OCI-LY7 (cell line): ENCODE results near the gene PNPT1. TPM values are rescaled to one million over a fixed set of nuclear protein-coding genes. Genes with fewer than 3 reads are reported as not detected.

Experiments used
- BruUV-seq: library from RNA; stranded (reverse); fragments of 400-500 nt; replicated peaks from 2 replicates; lab custom pipeline; 2021; lab: Mats Ljungman, UMichigan
- CTCF ChIA-PET: fragments of 300-600 bp; sonication (Branson Sonifier 250); formaldehyde crosslinking; loops from one replicate; lab custom pipeline; 2022; ENCODE audit warnings: antibody characterized with exemption; ENCODE audit not compliant: unreplicated experiment; lab: Charles Lee
- POLR2A ChIA-PET: fragments of 300-600 bp; sonication (Branson Sonifier 250); formaldehyde crosslinking; loops from one replicate; lab custom pipeline; 2022; ENCODE audit warnings: antibody characterized with exemption; lab: Charles Lee
- DNase-seq: peaks from one replicate; pipeline ENCODE4 v3.0.0-alpha.2; 2015; ENCODE audit warnings: low spot score
- H2AFZ ChIP-seq: fragments of 200-600 bp; sonication (generic), shearing (Covaris generic); 2 replicates; pipeline ENCODE4 v1.6.1; 2014; ENCODE audit warnings: mild to moderate bottlenecking, antibody characterized with exemption, low read length, moderate library complexity
- H3K27ac ChIP-seq: fragments of 200-600 bp; sonication (generic); 2 replicates; pipeline ENCODE4 v1.5.1; 2014; ENCODE audit warnings: mixed run types, low read depth, mild to moderate bottlenecking, moderate library complexity, low read length, inconsistent platforms; ENCODE audit not compliant: poor library complexity, severe bottlenecking
- H3K36me3 ChIP-seq: fragments of 200-600 bp; sonication (generic); 2 replicates; pipeline ENCODE4 v1.6.1; 2014; ENCODE audit warnings: mild to moderate bottlenecking, antibody characterized with exemption, low read length, moderate library complexity, mixed read lengths; ENCODE audit not compliant: insufficient read depth
- H3K4me1 ChIP-seq: fragments of 200-600 bp; sonication (generic); 2 replicates; pipeline ENCODE4 v1.5.1; 2014; ENCODE audit warnings: mild to moderate bottlenecking, low read length; ENCODE audit not compliant: insufficient read depth, poor library complexity, severe bottlenecking
- H3K4me2 ChIP-seq: fragments of 200-600 bp; sonication (generic); 2 replicates; pipeline ENCODE4 v1.6.1; 2014; ENCODE audit warnings: mild to moderate bottlenecking, low read length
- H3K4me3 ChIP-seq: fragments of 200-600 bp; sonication (generic); 2 replicates; pipeline ENCODE4 v1.5.1; 2014; ENCODE audit warnings: mild to moderate bottlenecking, low read depth, low read length; ENCODE audit not compliant: poor library complexity, severe bottlenecking
- H3K79me2 ChIP-seq: fragments of 200-600 bp; sonication (generic); 2 replicates; pipeline ENCODE4 v1.6.1; 2016; ENCODE audit warnings: low read depth, mild to moderate bottlenecking, low read length, moderate library complexity, mixed read lengths; ENCODE audit not compliant: insufficient read depth
- H3K9me2 ChIP-seq: fragments of 200-600 bp; sonication (generic); 2 replicates; pipeline ENCODE4 v1.6.1; 2016; ENCODE audit warnings: mild to moderate bottlenecking, low read length, mixed read lengths; ENCODE audit not compliant: insufficient read depth
- H3K9me3 ChIP-seq: fragments of 200-600 bp; sonication (generic); 2 replicates; pipeline ENCODE4 v1.6.1; 2014; ENCODE audit warnings: mild to moderate bottlenecking, mixed run types, low read length, mixed read lengths
- H4K20me1 ChIP-seq: fragments of 200-600 bp; sonication (generic); 2 replicates; pipeline ENCODE4 v1.6.1; 2014; ENCODE audit warnings: mild to moderate bottlenecking, antibody characterized with exemption, low read length, moderate library complexity, mixed read lengths; ENCODE audit not compliant: insufficient read depth
- CTCF ChIP-seq: fragments of 200-600 bp; sonication (generic); conservative IDR thresholded peaks from 2 replicates; pipeline ENCODE4 v1.5.1; 2014; ENCODE audit warnings: mild to moderate bottlenecking, antibody characterized with exemption, low read length, moderate library complexity, mixed read lengths
- EZH2phosphoT487 ChIP-seq: fragments of 200-600 bp; sonication (generic); IDR thresholded peaks from 2 replicates; pipeline ENCODE4 v1.6.1; 2018; ENCODE audit warnings: low read depth, borderline replicate concordance, mild to moderate bottlenecking, mixed run types, antibody characterized with exemption, low read length, moderate library complexity, mixed read lengths
- intact Hi-C: fragments of 100-400 bp; cut with micrococcal nuclease; formaldehyde crosslinking; loops from one replicate; pipeline ENCODE4 v1.10.0; 2022; ENCODE audit not compliant: unreplicated experiment
- total RNA-seq, 2 experiments: library from RNA; depleted of rRNA in 1 of 2; stranded (reverse); fragments of >200 nt in 1 of 2; shearing (Covaris generic) in 1 of 2; gene quantifications; 2 replicates each; pipeline ENCODE4 v1.2.3, GENCODE V29; 2014 to 2022

PNPT1 gene
- total RNA-seq, 2 experiments from 2014 or later = 35.1 to 45.0 TPM

DNA sequence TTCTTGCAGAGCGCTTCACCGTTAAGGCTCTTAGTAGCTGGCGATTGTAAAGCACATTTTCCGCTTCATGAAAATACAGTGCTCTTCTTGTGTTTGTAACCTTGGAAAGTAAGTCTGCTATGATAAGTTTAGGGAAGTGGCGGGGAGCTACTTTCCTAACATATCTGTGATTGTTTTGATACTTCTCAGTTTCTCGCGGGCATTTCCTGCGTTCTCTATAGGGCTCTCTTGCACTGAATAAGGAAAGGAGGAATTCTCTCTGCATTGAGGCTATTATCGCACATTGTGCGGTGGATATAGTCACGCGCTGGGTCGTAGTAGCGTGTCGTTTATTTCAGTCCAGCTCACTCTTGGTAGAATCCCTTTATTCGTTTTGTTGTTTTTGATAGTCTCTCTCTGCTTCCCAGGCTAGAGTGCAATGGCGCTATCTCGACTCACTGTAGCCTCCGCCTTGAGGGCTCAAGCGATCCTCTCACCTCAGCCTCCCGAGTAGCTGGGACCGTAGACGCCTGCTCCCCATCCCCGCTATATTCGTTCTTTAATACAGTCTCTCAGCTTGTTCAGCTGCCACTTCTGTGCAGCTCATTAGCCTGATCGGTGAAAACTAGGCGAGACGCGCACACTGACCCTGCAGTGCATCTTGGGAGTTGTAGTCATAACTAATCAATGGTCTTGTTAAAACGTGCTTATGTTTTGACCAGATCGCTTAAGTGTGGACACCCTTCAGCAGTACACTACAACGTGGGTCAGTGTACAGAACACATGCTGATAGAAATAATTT lies 75.2 kb downstream of the PNPT1 start:
- no peaks in the 10 kb centered on the region for H3K9me3 ChIP-seq
- no peaks in the 10 kb centered on the region for H3K9me2 ChIP-seq
- peak overlapping the region; percentile 96 for H3K4me3 ChIP-seq
- peak; percentile 75 for DNase-seq
- H3K4me2 ChIP-seq = peak overlapping the region; percentile 96
- TSS peak; percentile 90 for BruUV-seq
- intact Hi-C loops = no loop called here
- peak overlapping the region; percentile 73 for H3K27ac ChIP-seq
- ChIA-PET POLR2A (interaction anchor here (0.7 to 1.3 kb wide), 10 partner anchors 8 to 518 kb away, joined by 3 to 5 read pairs (median 4); partner anchors contain the start of gene CFAP36), CTCF (interaction anchor here (0.7 kb wide), 1 partner anchor 33 kb away, joined by 3 read pairs; no protein-coding TSS in a partner anchor)
- H2AFZ ChIP-seq = peak overlapping the region; percentile 14; the same call in 1 of the 2 replicates
- H3K36me3 ChIP-seq = peaks cover 51% of the 10 kb centered on the region
- peaks cover 27% of the 10 kb centered on the region for H3K4me1 ChIP-seq
- H3K79me2 ChIP-seq = peaks cover 77% of the 10 kb centered on the region
- H4K20me1 ChIP-seq = peaks cover 46% of the 10 kb centered on the region
- no peak for TF ChIP-seq EZH2phosphoT487
- no peak for TF ChIP-seq CTCF

- ChIA-PET POLR2A (interaction anchor here (0.7 to 1.3 kb wide), 9 partner anchors 8 to 517 kb away, joined by 3 to 5 read pairs (median 4); partner anchors contain the start of gene CFAP36), CTCF (no interaction called here)
- no peaks in the 10 kb centered on the region for H3K9me2 ChIP-seq
Measured at GRCh38 chr2:55618025-55618274, 75.7 kb downstream of the PNPT1 start.

More at GRCh38 chr2:55618025-55618274, 75.7 kb downstream of the PNPT1 start:
- peak overlapping the region; percentile 14; the same call in 1 of the 2 replicates for H2AFZ ChIP-seq
- H3K9me3 ChIP-seq = no peaks in the 10 kb centered on the region
- peaks cover 57% of the 10 kb centered on the region for H3K36me3 ChIP-seq
- peaks cover 41% of the 10 kb centered on the region for H4K20me1 ChIP-seq
- peak overlapping the region; percentile 96 for H3K4me3 ChIP-seq
- H3K4me2 ChIP-seq = peak overlapping the region; percentile 96
- peaks cover 82% of the 10 kb centered on the region for H3K79me2 ChIP-seq
- H3K4me1 ChIP-seq = peaks cover 27% of the 10 kb centered on the region
- intact Hi-C loops = no loop called here
- no peak for DNase-seq
- TF ChIP-seq CTCF (no peak), EZH2phosphoT487 (no peak)
- peak overlapping the region; percentile 73 for H3K27ac ChIP-seq
- BruUV-seq = no TSS peak
